DOHH2 (cell line): ENCODE results near the gene TTC39B.

Experiments
- H3F3A ChIP-seq: fragments of 200-600 bp; sonication (generic), shearing (Covaris generic); 2 replicates; pipeline ENCODE4 v1.6.0; 2016; ENCODE audit warnings: antibody characterized with exemption, mild to moderate bottlenecking; ENCODE audit not compliant: control insufficient read depth, insufficient read depth
- H3K27ac ChIP-seq: fragments of 200-600 bp; sonication (generic); 2 replicates; pipeline ENCODE4 v1.5.1; 2014; ENCODE audit warnings: low read depth, mild to moderate bottlenecking, low read length, moderate library complexity
- H3K27me3 ChIP-seq: fragments of 200-600 bp; sonication (generic); 2 replicates; pipeline ENCODE4 v1.6.1; 2014; ENCODE audit warnings: mild to moderate bottlenecking, low read length, mixed read lengths; ENCODE audit not compliant: control insufficient read depth
- H3K36me3 ChIP-seq: fragments of 200-600 bp; sonication (generic); 2 replicates; pipeline ENCODE4 v1.6.1; 2014; ENCODE audit warnings: mild to moderate bottlenecking, low read length, moderate library complexity, mixed read lengths; ENCODE audit not compliant: control insufficient read depth
- H3K4me1 ChIP-seq: fragments of 200-600 bp; sonication (generic); 2 replicates; pipeline ENCODE4 v1.6.1; 2014; ENCODE audit warnings: mild to moderate bottlenecking, low read length, mixed read lengths; ENCODE audit not compliant: control insufficient read depth
- H3K4me2 ChIP-seq: fragments of 200-600 bp; sonication (generic); 2 replicates; pipeline ENCODE4 v1.6.0; 2014; ENCODE audit warnings: mild to moderate bottlenecking, low read length, moderate library complexity
- H3K4me3 ChIP-seq: fragments of 200-600 bp; sonication (generic); 2 replicates; pipeline ENCODE4 v1.5.1; 2014; ENCODE audit warnings: mild to moderate bottlenecking, low read length, mixed read lengths
- H3K79me2 ChIP-seq: fragments of 200-600 bp; sonication (generic); 2 replicates; pipeline ENCODE4 v1.6.1; 2014; ENCODE audit warnings: mild to moderate bottlenecking, low read length, mixed read lengths; ENCODE audit not compliant: control insufficient read depth
- H3K9me2 ChIP-seq: fragments of 200-600 bp; sonication (generic); replicated peaks from 2 replicates; pipeline ENCODE4 v1.6.1; 2014; ENCODE audit warnings: mild to moderate bottlenecking, low read length, mixed read lengths; ENCODE audit not compliant: control insufficient read depth
- H3K9me3 ChIP-seq: fragments of 200-600 bp; sonication (generic); 2 replicates; pipeline ENCODE4 v1.6.1; 2014; ENCODE audit warnings: antibody characterized with exemption, low read length, mixed read lengths; ENCODE audit not compliant: control insufficient read depth, insufficient read depth
- H4K20me1 ChIP-seq: fragments of 200-600 bp; sonication (generic); 2 replicates; pipeline ENCODE4 v1.6.0; 2014; ENCODE audit warnings: low read depth, mild to moderate bottlenecking, antibody characterized with exemption, low read length, moderate library complexity; ENCODE audit not compliant: control insufficient read depth, insufficient read depth
- EZH2phosphoT487 ChIP-seq: fragments of 200-600 bp; sonication (generic); IDR thresholded peaks from 2 replicates; pipeline ENCODE4 v1.6.1; 2017; ENCODE audit warnings: borderline replicate concordance, mild to moderate bottlenecking, antibody characterized with exemption, low read length, moderate library complexity, mixed read lengths
- TF ChIP-seq, protein P1 (sequence below): fragments of 200-600 bp; sonication (generic); IDR thresholded peaks from one replicate; pipeline ENCODE4 v1.5.1; 2014; ENCODE audit warnings: antibody characterized with exemption, mild to moderate bottlenecking, low read depth, low read length; ENCODE audit not compliant: poor library complexity, severe bottlenecking

Gene TTC39B

DNA sequence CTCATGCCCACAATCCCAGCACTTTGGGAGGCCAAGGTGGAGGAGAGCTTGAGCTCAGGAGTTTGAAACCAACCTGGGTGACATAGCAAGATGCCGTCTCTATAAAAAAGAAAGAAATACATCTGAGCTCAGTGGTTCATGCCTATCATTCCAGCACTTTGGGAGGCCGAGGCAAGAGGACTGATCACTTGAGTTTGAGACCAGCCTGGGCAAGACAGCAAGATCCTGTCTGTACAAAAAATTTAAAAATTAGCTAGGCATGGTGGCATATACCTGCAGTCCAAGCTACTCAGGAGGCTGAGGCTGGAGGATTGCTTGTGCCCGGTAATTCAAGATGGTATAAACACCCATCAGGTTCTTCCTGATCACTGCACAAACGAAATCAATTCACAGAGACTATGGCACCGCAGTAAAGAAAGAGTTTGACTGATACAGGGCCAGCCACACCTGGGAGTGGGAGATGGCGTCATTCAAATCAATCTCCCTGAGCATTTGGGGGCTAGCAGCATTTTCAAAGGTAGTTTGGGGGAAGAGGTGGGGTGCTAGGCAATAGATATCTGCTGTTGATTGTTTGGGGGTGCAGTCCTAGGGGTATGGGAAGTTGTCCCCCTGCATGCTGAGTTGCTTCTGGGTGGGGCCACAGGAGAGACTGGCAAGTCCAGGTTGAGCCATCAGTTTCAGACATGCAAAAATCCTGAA, 169.2 kb downstream of the TTC39B start:
- Histone ChIP-seq H3K9me3 (no peaks in the 10 kb centered on the region), H4K20me1 (no peaks in the 10 kb centered on the region), H3K9me2 (no peaks in the 10 kb centered on the region), H3K4me2 (no peak overlapping the region), H3K79me2 (no peaks in the 10 kb centered on the region), H3K27me3 (peaks cover 10% of the 10 kb centered on the region; the same call in 1 of the 2 replicates), H3F3A (no peaks in the 10 kb centered on the region), H3K4me1 (no peaks in the 10 kb centered on the region), H3K4me3 (no peak overlapping the region), H3K27ac (no peak overlapping the region), H3K36me3 (no peaks in the 10 kb centered on the region)
- no peak for TF ChIP-seq EZH2phosphoT487
- TF ChIP-seq, protein P1, sequence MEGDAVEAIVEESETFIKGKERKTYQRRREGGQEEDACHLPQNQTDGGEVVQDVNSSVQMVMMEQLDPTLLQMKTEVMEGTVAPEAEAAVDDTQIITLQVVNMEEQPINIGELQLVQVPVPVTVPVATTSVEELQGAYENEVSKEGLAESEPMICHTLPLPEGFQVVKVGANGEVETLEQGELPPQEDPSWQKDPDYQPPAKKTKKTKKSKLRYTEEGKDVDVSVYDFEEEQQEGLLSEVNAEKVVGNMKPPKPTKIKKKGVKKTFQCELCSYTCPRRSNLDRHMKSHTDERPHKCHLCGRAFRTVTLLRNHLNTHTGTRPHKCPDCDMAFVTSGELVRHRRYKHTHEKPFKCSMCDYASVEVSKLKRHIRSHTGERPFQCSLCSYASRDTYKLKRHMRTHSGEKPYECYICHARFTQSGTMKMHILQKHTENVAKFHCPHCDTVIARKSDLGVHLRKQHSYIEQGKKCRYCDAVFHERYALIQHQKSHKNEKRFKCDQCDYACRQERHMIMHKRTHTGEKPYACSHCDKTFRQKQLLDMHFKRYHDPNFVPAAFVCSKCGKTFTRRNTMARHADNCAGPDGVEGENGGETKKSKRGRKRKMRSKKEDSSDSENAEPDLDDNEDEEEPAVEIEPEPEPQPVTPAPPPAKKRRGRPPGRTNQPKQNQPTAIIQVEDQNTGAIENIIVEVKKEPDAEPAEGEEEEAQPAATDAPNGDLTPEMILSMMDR: no peak

DNA sequence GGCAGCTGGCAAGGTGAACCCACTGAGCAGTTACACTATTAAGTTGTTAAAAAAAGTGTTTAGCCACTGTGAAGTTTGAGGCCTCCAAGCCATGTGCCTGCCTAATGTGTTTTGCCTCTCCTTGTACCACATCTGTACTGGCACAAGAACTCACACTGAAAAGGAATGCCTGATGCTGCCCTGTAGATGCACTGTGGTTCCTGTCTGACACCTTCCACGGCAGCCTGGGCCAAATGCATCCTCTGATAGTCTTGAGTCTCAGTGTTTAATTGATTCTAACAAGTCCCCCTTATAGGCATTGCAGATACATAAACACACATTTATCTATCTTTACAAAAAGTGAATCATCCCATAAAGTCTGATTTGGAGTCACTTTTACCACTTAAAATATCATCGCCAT, 169.9 kb downstream of the TTC39B start:
- H3K27me3 ChIP-seq: peaks cover 8% of the 10 kb centered on the region; the same call in 1 of the 2 replicates
- no peaks in the 10 kb centered on the region for H3F3A ChIP-seq
- H3K79me2 ChIP-seq: no peaks in the 10 kb centered on the region
- no peak overlapping the region for H3K27ac ChIP-seq
- no peak overlapping the region for H3K4me2 ChIP-seq
- H4K20me1 ChIP-seq: no peaks in the 10 kb centered on the region
- no peaks in the 10 kb centered on the region for H3K36me3 ChIP-seq
- H3K9me3 ChIP-seq: no peaks in the 10 kb centered on the region
- no peaks in the 10 kb centered on the region for H3K9me2 ChIP-seq
- no peaks in the 10 kb centered on the region for H3K4me1 ChIP-seq
- H3K4me3 ChIP-seq: no peak overlapping the region
- no peak for TF ChIP-seq EZH2phosphoT487
- TF ChIP-seq, protein P1: no peak

DNA sequence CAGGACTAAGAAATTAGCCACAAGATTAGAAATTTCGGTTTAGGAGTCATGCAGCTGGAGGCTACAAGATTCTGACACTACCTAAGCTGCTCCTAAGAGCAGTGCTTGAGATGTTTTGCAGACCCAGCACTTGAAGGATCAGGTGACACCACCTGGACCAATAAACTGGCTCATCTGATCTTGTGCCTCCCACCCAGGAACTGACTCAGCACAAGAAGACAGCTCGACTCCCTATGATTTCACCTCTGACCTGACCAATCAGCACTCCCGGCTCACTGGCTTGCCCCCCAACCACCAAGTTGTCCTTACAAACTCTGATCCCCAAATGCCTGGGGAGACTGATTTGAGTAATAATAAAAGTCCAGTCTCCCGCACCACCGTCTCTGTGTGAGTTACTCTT, 170.4 kb downstream of the TTC39B start:
- Histone ChIP-seq H3K79me2 (no peaks in the 10 kb centered on the region), H3K9me3 (no peaks in the 10 kb centered on the region)

More for the DNA sequence above, 170.4 kb downstream of the TTC39B start:
- no peak overlapping the region for H3K4me2 ChIP-seq
- H3K27ac ChIP-seq: no peak overlapping the region
- no peaks in the 10 kb centered on the region for H3F3A ChIP-seq
- TF ChIP-seq, protein P1: no peak
- no peak for TF ChIP-seq EZH2phosphoT487
- H4K20me1 ChIP-seq: no peaks in the 10 kb centered on the region
- H3K4me1 ChIP-seq: no peaks in the 10 kb centered on the region
- no peaks in the 10 kb centered on the region for H3K9me2 ChIP-seq
- H3K27me3 ChIP-seq: peaks cover 4% of the 10 kb centered on the region; the same call in 1 of the 2 replicates
- no peak overlapping the region for H3K4me3 ChIP-seq
- H3K36me3 ChIP-seq: no peaks in the 10 kb centered on the region
